GM12873 (cell line): ENCODE measurements around the gene ANKRD13B.

Experiments
- CTCF ChIP-seq: IDR thresholded peaks from 2 replicates; pipeline ENCODE4 v1.5.1; 2012; ENCODE audit warnings: low read depth, mild to moderate bottlenecking, moderate library complexity, low read length, control low read depth; ENCODE audit not compliant: insufficient read depth; ENCODE audit errors: missing control alignments

Gene ANKRD13B

GRCh38 chr17:29620779-29621500 lies 28.0 kb downstream of the ANKRD13B start:
- no peak for TF ChIP-seq CTCF

- TF ChIP-seq CTCF, result no peak
These were observed 28.8 kb downstream of the ANKRD13B start for GRCh38 chr17:29621751-29622194.

- TF ChIP-seq CTCF, result no peak
These were observed 29.7 kb downstream of the ANKRD13B start, which contains the start of gene CORO6 for GRCh38 chr17:29622337-29623282. Gene CORO6 (minus strand): TSS chr17:29622912. CDS start chr17:29621421, 1,491 bp downstream.

GRCh38 chr17:29623283-29623647 lies 30.3 kb downstream of the ANKRD13B start:
- TF ChIP-seq CTCF, result no peak

- no peak for TF ChIP-seq CTCF
These were observed 31.7 kb downstream of the ANKRD13B start for GRCh38 chr17:29624586-29624985.

- no peak for TF ChIP-seq CTCF
These were observed 32.3 kb downstream of the ANKRD13B start for GRCh38 chr17:29625037-29625750.
